ENCODE data around the gene ZNF787.

ZNF787 gene

DNA sequence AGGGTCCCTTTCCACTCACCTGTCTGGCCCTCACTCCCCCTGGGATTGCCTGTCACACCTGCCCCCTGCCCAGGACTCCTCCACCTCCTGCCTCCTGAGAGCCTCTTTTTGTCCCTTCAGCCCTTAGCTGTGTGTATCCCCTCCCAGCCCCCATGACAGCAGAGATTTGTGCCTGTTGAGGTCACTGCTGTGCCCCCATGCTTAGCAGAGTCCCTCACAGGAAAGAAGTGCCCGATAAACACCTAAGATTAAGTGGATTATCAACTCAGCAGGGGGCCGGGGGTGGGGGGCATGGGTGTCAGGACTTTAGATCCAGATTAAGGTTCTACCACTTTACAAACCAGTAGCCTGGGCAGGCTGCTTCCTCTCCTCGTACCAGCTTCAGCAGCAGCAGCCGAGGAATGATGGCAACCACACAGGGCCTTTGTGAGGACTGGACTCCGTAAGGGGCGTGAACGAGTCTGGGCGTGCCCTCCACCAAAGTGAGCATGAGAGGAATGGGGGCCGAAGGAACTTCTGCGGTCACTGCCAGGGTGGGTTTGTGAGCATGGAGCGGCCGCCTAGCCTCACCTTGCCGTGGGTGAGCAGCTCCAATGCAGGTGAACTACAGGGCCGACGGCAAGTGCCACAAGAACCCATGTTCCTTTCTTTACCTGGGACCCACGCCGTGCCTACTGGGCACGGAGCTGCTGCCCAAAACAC lies 36.1 kb downstream of the ZNF787 start:
- DNase-seq, result no peak

GRCh38 chr19:56083668-56084067 lies 37.4 kb downstream of the ZNF787 start:
- no peak for DNase-seq

GRCh38 chr19:56080669-56081401 lies 40.3 kb downstream of the ZNF787 start:
- peak; percentile 50 for DNase-seq

DNA sequence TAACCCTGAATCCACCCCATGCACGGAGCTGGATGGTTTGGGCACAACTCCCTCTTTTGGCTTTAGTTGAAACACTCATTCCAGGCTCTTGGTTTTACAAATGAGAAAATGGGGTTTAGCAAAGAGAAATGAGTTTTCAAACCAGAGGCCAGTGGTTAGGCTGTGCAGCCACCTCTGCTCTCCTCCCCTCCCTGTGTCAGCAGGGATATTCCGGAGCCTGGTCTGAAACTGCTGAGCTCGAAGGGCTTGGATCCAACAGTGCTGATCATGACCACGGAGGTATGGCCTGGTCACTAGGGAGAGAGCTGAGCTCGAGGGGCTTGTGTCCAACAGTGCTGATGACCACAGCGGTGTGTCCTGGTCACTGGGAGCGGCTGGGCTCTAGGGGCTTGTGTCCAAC lies 41.5 kb downstream of the ZNF787 start:
- DNase-seq, result no peak

DNA sequence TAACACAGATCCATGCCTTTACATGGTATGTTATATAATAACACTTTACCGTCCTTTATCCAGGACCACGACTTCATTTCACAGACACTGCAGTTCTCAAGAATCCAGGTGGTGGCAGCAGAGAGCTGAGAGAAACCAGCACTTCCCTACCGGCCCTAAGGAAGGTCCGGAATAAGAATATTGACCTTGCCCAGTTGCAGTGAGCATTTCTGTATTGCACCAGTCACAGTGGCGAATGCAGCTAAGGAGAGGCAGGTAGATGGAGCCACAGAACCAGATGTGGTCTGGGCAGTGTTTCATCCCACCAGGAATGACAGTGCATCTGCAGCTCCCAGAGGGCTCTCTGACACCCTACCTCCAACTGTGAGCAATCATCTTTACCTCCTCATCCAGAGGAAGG lies 44.6 kb downstream of the ZNF787 start:
- no peak for DNase-seq

GRCh38 chr19:56071151-56071550 lies 49.9 kb downstream of the ZNF787 start:
- no peak for DNase-seq

- no peak for DNase-seq
Observed at GRCh38 chr19:56069642-56070041, 51.5 kb downstream of the ZNF787 start.

DNA sequence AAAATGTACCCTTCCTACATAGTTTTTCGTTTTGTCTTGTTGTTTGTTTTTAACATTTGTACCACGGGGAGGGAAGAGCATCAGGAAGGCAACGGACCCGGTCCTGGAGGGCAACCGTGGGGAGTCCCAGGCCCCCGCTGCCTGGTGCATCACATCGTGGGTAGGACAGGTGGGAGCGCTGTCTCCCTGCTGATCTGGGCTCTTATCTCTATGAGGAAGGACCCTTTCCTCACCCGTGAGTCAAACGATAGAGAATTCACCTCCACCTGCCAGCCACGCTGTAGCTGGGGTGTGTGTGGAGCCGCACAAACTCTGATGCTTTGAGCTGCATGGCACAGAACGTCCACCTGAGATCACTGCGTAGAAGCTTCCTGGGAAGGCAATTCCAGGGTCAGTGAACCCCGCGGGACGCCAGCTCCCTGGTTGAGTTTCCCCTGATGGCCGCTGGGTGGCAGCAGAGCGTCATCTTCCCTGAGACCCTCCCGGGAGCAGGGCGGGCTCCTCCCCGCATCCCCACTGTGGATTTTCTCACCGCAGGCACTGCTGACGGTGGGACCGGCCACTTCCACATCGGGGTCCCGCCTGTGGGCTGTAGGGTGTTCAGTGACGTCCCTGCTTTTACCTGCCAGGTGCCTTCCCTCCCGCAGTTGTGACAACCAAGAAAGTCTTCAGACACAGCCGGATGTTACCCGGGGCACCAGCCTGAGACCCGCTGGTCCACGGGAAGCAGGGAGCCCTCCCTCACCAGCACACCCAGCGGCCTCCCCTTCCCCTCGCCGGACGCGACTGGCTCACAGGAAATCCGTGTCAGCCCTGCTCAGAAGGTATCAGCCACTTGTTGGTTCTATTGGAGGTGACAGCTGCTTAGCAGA lies 54.7 kb downstream of the ZNF787 start:
- DNase-seq, result peak; percentile 40

DNA sequence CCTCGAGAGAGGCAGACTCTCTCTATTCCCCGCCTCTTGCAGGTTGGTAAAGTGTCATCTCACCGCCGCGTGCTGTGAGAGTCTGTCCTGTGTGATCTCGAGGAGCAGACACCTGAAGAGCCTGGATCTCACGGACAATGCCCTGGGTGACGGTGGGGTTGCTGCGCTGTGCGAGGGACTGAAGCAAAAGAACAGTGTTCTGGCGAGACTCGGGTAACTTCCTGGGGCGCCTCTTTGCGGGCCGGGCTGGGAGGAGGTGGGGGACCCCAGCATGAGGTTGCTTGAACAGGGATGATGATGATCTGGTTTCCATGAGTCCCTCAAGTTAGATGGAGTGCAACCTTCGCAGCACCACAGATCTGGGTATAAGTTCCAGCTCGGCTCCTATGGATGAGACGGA lies 67.5 kb downstream of the ZNF787 start:
- DNase-seq, result no peak
